Measurements from ENCODE around the gene ANGPTL5.

DNA sequence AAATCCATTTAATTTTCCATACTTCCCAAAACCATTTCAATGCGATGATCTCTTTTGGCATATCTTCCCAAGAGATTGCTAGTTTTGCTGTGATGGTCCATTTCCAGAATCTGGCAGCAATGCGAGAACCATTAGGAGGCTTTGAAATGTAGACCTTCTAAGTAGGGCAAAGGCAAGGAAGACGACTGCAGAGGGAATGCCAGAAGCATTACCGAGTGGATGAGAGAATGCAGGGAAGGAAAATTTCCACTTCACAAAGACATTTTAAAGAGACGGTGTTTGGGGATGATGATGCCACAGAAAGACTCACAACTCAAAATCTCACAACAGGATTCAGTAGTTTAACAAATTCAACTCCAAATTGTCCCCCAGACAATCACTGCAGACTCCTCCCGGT, 2.0 kb downstream of the ANGPTL5 start:
- TF ChIP-seq JUND (IDR thresholded peaks at IDR 0.05) (no peak), CTCF (IDR thresholded peaks at IDR 0.05; ENCODE audit: low read depth, low read length, missing input control) (no peak), RXRA (IDR thresholded peaks at IDR 0.05) (no peak), SP1 (IDR thresholded peaks at IDR 0.05) (no peak), YY1 (IDR thresholded peaks at IDR 0.05) (no peak), GABPA (IDR thresholded peaks at IDR 0.05 in 1 of 2, conservative IDR thresholded peaks at IDR 0.05 in 1 of 2) (no peak), RAD21 (IDR thresholded peaks at IDR 0.05) (no peak), TAF1 (conservative IDR thresholded peaks at IDR 0.05) (no peak), MAX (IDR thresholded peaks at IDR 0.05) (no peak)
